H1 (cell line): Measurements from ENCODE around the gene CD47. TPM values are rescaled to one million over a fixed set of nuclear protein-coding genes. Genes with fewer than 3 reads are reported as not detected.
A peak's percentile ranks its signal among the peaks of the same experiment; 100 is the strongest.

Experiments
- CTCF ChIA-PET: fragments of 300-600 bp; sonication (Branson Sonifier 250); formaldehyde crosslinking; loops from one replicate; lab custom pipeline; 2021; ENCODE audit not compliant: partially characterized antibody; lab: Charles Lee
- POLR2A ChIA-PET: fragments of 300-600 bp; sonication (Branson Sonifier 250); formaldehyde crosslinking; loops from one replicate; lab custom pipeline; 2021; ENCODE audit warnings: inconsistent platforms; ENCODE audit not compliant: partially characterized antibody; lab: Charles Lee
- DNase-seq, 2 experiments: peaks; one replicate each; pipeline versions ENCODE4 v3.0.0 to v3.0.0-alpha.2; 2010 to 2022; ENCODE audit warnings: low spot score in 2 of 2, low read depth in 1 of 2, mixed read lengths in 1 of 2
- FAIRE-seq: peaks from 2 replicates; lab custom pipeline; 2011; peaks lifted over from hg19 to GRCh38; lab: Jason Lieb, UNC
- H2AFZ ChIP-seq: 2 replicates; pipeline ENCODE4 v1.8.1; 2012; ENCODE audit warnings: low read length, inconsistent platforms
- H2AK5ac ChIP-seq: 2 replicates; pipeline ENCODE4 v1.6.1; 2013; ENCODE audit warnings: low read depth, low read length
- H2BK120ac ChIP-seq: replicated peaks from 2 replicates; pipeline ENCODE3; 2013; ENCODE audit warnings: low read depth, low read length, inconsistent platforms
- H2BK12ac ChIP-seq: 2 replicates; pipeline ENCODE4 v1.6.1; 2013; ENCODE audit warnings: low read depth, low read length
- H2BK15ac ChIP-seq: 2 replicates; pipeline ENCODE4 v1.6.1; 2013; ENCODE audit warnings: low read length
- H2BK20ac ChIP-seq: 2 replicates; pipeline ENCODE4 v1.6.1; 2013; ENCODE audit warnings: low read length
- H2BK5ac ChIP-seq: 2 replicates; pipeline ENCODE4 v1.6.1; 2013; ENCODE audit warnings: low read depth, low read length
- H3K14ac ChIP-seq: 2 replicates; pipeline ENCODE4 v1.6.1; 2013; ENCODE audit warnings: inconsistent platforms; ENCODE audit not compliant: insufficient read length
- H3K18ac ChIP-seq: 2 replicates; pipeline ENCODE4 v1.6.1; 2013; ENCODE audit warnings: low read length; ENCODE audit errors: extremely low read depth
- H3K23ac ChIP-seq: 2 replicates; pipeline ENCODE4 v1.6.1; 2013; ENCODE audit warnings: inconsistent platforms; ENCODE audit not compliant: insufficient read length
- H3K23me2 ChIP-seq: 2 replicates; pipeline ENCODE4 v1.6.1; 2013; ENCODE audit warnings: low read depth, low read length
- H3K27ac ChIP-seq: 2 replicates; pipeline ENCODE4 v1.6.1; 2011; ENCODE audit warnings: low read depth, low read length, inconsistent platforms
- H3K27me3 ChIP-seq, 4 experiments: replicated peaks in 1 of 4; 1 replicate in 1 of 4; 2 replicates in 3 of 4; pipeline versions ENCODE4 v1.6.1 to v1.8.1; 2011 to 2013; ENCODE audit warnings: low read length in 3 of 4, mild to moderate bottlenecking in 3 of 4, inconsistent platforms in 2 of 4, mixed read lengths in 2 of 4, moderate library complexity in 1 of 4; ENCODE audit not compliant: control insufficient read depth in 3 of 4, insufficient read depth in 3 of 4; ENCODE audit errors: extremely low read depth in 1 of 4
- H3K36me3 ChIP-seq, 4 experiments: 2 replicates each; pipeline versions ENCODE4 v1.6.1 to v1.8.1; 2011 to 2013; ENCODE audit warnings: mild to moderate bottlenecking in 4 of 4, low read length in 3 of 4, moderate library complexity in 2 of 4, control low read depth in 1 of 4, inconsistent platforms in 1 of 4; ENCODE audit not compliant: insufficient read depth in 4 of 4, control insufficient read depth in 2 of 4
- H3K4ac ChIP-seq: replicated peaks from 2 replicates; pipeline ENCODE3; 2013; ENCODE audit warnings: low read length, low read depth, mixed read lengths, inconsistent platforms; ENCODE audit not compliant: insufficient read length
- H3K4me1 ChIP-seq, 4 experiments: replicated peaks in 1 of 4; 1 replicate in 1 of 4; 2 replicates in 3 of 4; pipeline versions ENCODE4 v1.6.1 to v1.8.1; 2011 to 2013; ENCODE audit warnings: low read length in 3 of 4, inconsistent platforms in 2 of 4, mixed read lengths in 1 of 4; ENCODE audit not compliant: insufficient read depth in 4 of 4, control insufficient read depth in 3 of 4
- H3K4me2 ChIP-seq, 2 experiments: 2 replicates each; pipeline versions ENCODE4 v1.6.1 to v1.8.1; 2011 to 2013; ENCODE audit warnings: low read depth in 2 of 2, low read length in 2 of 2, control low read depth in 1 of 2, inconsistent platforms in 1 of 2, mild to moderate bottlenecking in 1 of 2; ENCODE audit not compliant: insufficient read depth in 1 of 2
- H3K4me3 ChIP-seq, 4 experiments: fragments of 200-600, 300-600 bp in 1 of 4; sonication (generic), shearing (Covaris generic), sonication (Bioruptor Twin) in 1 of 4; 2 replicates each; pipeline versions ENCODE4 v1.5.1 to v1.8.1; 2011 to 2016; ENCODE audit warnings: low read length in 4 of 4, low read depth in 3 of 4, control low read depth in 2 of 4, inconsistent platforms in 2 of 4, mild to moderate bottlenecking in 2 of 4, mixed read lengths in 1 of 4, moderate library complexity in 1 of 4; ENCODE audit not compliant: insufficient read depth in 2 of 4; ENCODE audit errors: extremely low read depth in 1 of 4
- H3K56ac ChIP-seq: replicated peaks from 2 replicates; pipeline ENCODE3; 2013; ENCODE audit warnings: low read depth, mild to moderate bottlenecking, mixed read lengths, low read length, inconsistent platforms; ENCODE audit not compliant: insufficient read length
- H3K79me1 ChIP-seq: 2 replicates; pipeline ENCODE4 v1.6.1; 2013; ENCODE audit warnings: low read depth, low read length, control low read depth
- H3K79me2 ChIP-seq, 2 experiments: 2 replicates each; pipeline versions ENCODE4 v1.6.1 to v1.8.1; 2012 to 2013; ENCODE audit warnings: low read length in 2 of 2, mild to moderate bottlenecking in 2 of 2, inconsistent platforms in 1 of 2; ENCODE audit not compliant: insufficient read depth in 2 of 2, control insufficient read depth in 1 of 2
- H3K9ac ChIP-seq, 4 experiments: replicated peaks in 1 of 4; 1 replicate in 1 of 4; 2 replicates in 3 of 4; pipeline versions ENCODE4 v1.6.1 to v1.8.1; 2011 to 2013; ENCODE audit warnings: low read depth in 3 of 4, low read length in 3 of 4, control low read depth in 2 of 4, mild to moderate bottlenecking in 2 of 4, moderate library complexity in 2 of 4, inconsistent platforms in 1 of 4; ENCODE audit errors: extremely low read depth in 1 of 4
- H3K9me3 ChIP-seq, 2 experiments: 2 replicates each; pipeline versions ENCODE4 v1.6.1 to v1.8.1; 2012 to 2013; ENCODE audit warnings: mild to moderate bottlenecking in 2 of 2, moderate library complexity in 2 of 2, control low read depth in 1 of 2, inconsistent platforms in 1 of 2, low read depth in 1 of 2, low read length in 1 of 2, mixed read lengths in 1 of 2; ENCODE audit not compliant: insufficient read depth in 2 of 2
- H4K20me1 ChIP-seq, 2 experiments: replicated peaks in 1 of 2; 2 replicates each; pipeline versions ENCODE3 to v1.8.1; 2011 to 2013; ENCODE audit warnings: inconsistent platforms in 2 of 2, low read length in 2 of 2, mild to moderate bottlenecking in 1 of 2; ENCODE audit not compliant: insufficient read depth in 2 of 2, control insufficient read depth in 1 of 2
- H4K5ac ChIP-seq: 2 replicates; pipeline ENCODE4 v1.6.1; 2013; ENCODE audit warnings: low read length, low read depth, mixed read lengths, inconsistent platforms; ENCODE audit not compliant: insufficient read length
- H4K8ac ChIP-seq: 2 replicates; pipeline ENCODE4 v1.8.0; 2013; ENCODE audit warnings: mild to moderate bottlenecking, moderate library complexity, low read length, inconsistent platforms; ENCODE audit not compliant: insufficient read depth; ENCODE audit errors: extremely low read depth
- H4K91ac ChIP-seq: replicated peaks from 2 replicates; pipeline ENCODE3; 2013; ENCODE audit warnings: low read length, mixed read lengths, inconsistent platforms; ENCODE audit not compliant: insufficient read length
- CHD1 ChIP-seq: IDR thresholded peaks from 2 replicates; pipeline ENCODE4 v1.6.1; 2012; ENCODE audit warnings: low read depth, low read length, improper control_type of control experiment
- SAP30 ChIP-seq: fragments of 300-600 bp; sonication (generic); IDR thresholded peaks from 2 replicates; pipeline ENCODE4 v1.7.1; 2012; ENCODE audit warnings: low read length, moderate library complexity, mild to moderate bottlenecking, inconsistent platforms; ENCODE audit not compliant: insufficient read depth, insufficient replicate concordance
- SIX5 ChIP-seq: IDR thresholded peaks from 2 replicates; pipeline ENCODE4 v1.6.1; 2011; ENCODE audit warnings: mild to moderate bottlenecking, low read depth, low read length
- SP1 ChIP-seq: IDR thresholded peaks from 2 replicates; pipeline ENCODE4 v1.6.1; 2011; ENCODE audit warnings: low read depth, low read length
- ZNF274 ChIP-seq: IDR thresholded peaks from 2 replicates; pipeline ENCODE4 v1.7.0; 2012; ENCODE audit warnings: low read length, borderline replicate concordance; ENCODE audit errors: extremely low read depth
- WGBS, 2 experiments: shearing (Covaris generic) in 1 of 2; methylation state at CpG; one replicate each; pipeline versions ENCODE4 v1.1.6 to v1.1.7; 2013 to 2015; ENCODE audit warnings: low lambda C conversion rate in 2 of 2, mixed read lengths in 2 of 2, inconsistent platforms in 1 of 2, low coverage in 1 of 2, missing lambda C conversion rate in 1 of 2; ENCODE audit not compliant: insufficient replicate concordance in 2 of 2, insufficient coverage in 1 of 2, insufficient read length in 1 of 2; ENCODE audit errors: extremely low coverage in 1 of 2, missing lambda C conversion rate in 1 of 2; 5-methylcytosine and 5-hydroxymethylcytosine counted together
- polyA plus RNA-seq, 7 experiments: library from polyadenylated mRNA; depleted of rRNA in 3 of 7; stranded (reverse) in 5 of 7; unstranded in 2 of 7; fragments of >200 nt in 5 of 7; fragments of 200-250 nt in 2 of 7; gene quantifications; 1 replicate in 5 of 7; 2 replicates in 1 of 7; 4 replicates in 1 of 7; pipeline versions ENCODE4 v1.2.1 to v1.2.3, GENCODE V29; 2011 to 2013; ENCODE audit warnings: missing spikeins in 2 of 7, mixed read lengths in 2 of 7
- total RNA-seq: library from RNA; stranded (reverse); fragmentation: NEBNext Ultra II Directional; extraction: Animal tissue kit (Norgen Biotek cat#: 25700); gene quantifications from 2 replicates; pipeline ENCODE4 v1.2.1, GENCODE V29; 2021

The CD47 gene
- total and polyA plus RNA-seq, 2 of the 8 experiments (the other 6 are each of a cell fraction or from before 2014, with no cell fraction given) = 14.4 to 19.3 TPM

DNA sequence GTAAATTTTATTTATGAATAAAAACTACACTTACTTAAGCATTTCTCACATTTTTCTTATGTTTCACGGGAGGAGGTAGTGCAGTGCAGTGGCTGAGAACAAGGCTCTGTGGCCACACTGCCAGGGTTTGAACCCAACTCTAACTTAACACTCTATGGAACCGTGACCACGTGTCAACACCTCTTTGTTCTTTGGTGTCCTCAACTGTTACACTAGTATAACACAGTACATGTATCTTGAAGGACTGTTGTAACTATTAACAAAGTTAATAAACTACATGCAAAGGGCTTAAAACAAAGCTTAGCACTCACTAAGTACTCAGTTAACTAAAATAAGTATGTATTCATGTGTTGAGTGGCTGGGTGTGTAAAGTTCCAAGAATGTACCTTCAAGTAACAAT, 19.5 kb downstream of the CD47 start:
- TF ChIP-seq SP1 (no peak), CHD1 (no peak), SAP30 (no peak), ZNF274 (no peak), SIX5 (no peak)

More for the DNA sequence above, 19.5 kb downstream of the CD47 start:
- no peaks in the 10 kb centered on the region for H3K79me1 ChIP-seq
- POLR2A ChIA-PET = no interaction called here
- H4K20me1 ChIP-seq = no peaks in the 10 kb centered on the region
- H2AK5ac ChIP-seq = no peak overlapping the region
- no peaks in the 10 kb centered on the region for H3K23me2 ChIP-seq
- no peak overlapping the region for H3K9ac ChIP-seq
- H2BK20ac ChIP-seq = no peak overlapping the region
- WGBS, 2 experiments = 84% methylated on average over 3 of the region's 3 CpGs; no CpG with 5 or more reads in 1 of the 2 experiments
- no peaks in the 10 kb centered on the region for H3K79me2 ChIP-seq
- no peak overlapping the region for H3K23ac ChIP-seq
- no peaks in the 10 kb centered on the region for H3K27me3 ChIP-seq
- FAIRE-seq = no peak
- CTCF ChIA-PET = no interaction called here
- no peak overlapping the region for H3K4me2 ChIP-seq
- no peak overlapping the region for H2BK5ac ChIP-seq
- no peak overlapping the region for H3K18ac ChIP-seq
- no peak overlapping the region for H3K4me3 ChIP-seq
- no peak for DNase-seq
- H3K4ac ChIP-seq = no peak overlapping the region
- H3K56ac ChIP-seq = no peak overlapping the region
- 0 out of 2 replicates have a peak overlapping the region, but pooled peaks have one; percentile 4 for H2AFZ ChIP-seq
- no peak overlapping the region for H2BK15ac ChIP-seq
- H3K4me1 ChIP-seq = peaks cover 0 to 5% (median 0%) of the 10 kb centered on the region in 4 experiments; a peak in 1 of 7 replicates
- H2BK12ac ChIP-seq = no peak overlapping the region
- no peak overlapping the region for H3K14ac ChIP-seq
- no peak overlapping the region for H4K91ac ChIP-seq
- no peak overlapping the region for H4K5ac ChIP-seq
- H3K27ac ChIP-seq = no peak overlapping the region
- H2BK120ac ChIP-seq = no peak overlapping the region
- no peak overlapping the region for H4K8ac ChIP-seq
- no peaks in the 10 kb centered on the region for H3K9me3 ChIP-seq
- H3K36me3 ChIP-seq = no peaks in the 10 kb centered on the region
